ENCODE data around the gene CA6.

Gene CA6

GRCh38 chr1:8951231-8951630 is 5.6 kb downstream of the CA6 start:
- no peak for TF ChIP-seq MYC (IDR thresholded peaks at IDR 0.05; ENCODE audit: low read depth, low read length)
- TF ChIP-seq MAX (IDR thresholded peaks at IDR 0.05; ENCODE audit: low read depth, low read length) = no peak
- TF ChIP-seq CTCF (IDR thresholded peaks at IDR 0.05; ENCODE audit: low read depth, low read length) = no peak
- TF ChIP-seq POLR2A (IDR thresholded peaks at IDR 0.05; ENCODE audit: extremely low read depth, insufficient read length) = no peak
- DNase-seq (ENCODE audit: low read depth) = no peak
- no peak overlapping the region for H3K4me3 ChIP-seq (ENCODE audit: low read depth, low read length)

GRCh38 chr1:8955406-8955805 is 9.7 kb downstream of the CA6 start:
- no peak overlapping the region for H3K4me3 ChIP-seq (ENCODE audit: low read depth, low read length)
- TF ChIP-seq CTCF (IDR thresholded peaks at IDR 0.05; ENCODE audit: low read depth, low read length) (no peak), MAX (IDR thresholded peaks at IDR 0.05; ENCODE audit: low read depth, low read length) (no peak), POLR2A (IDR thresholded peaks at IDR 0.05; ENCODE audit: extremely low read depth, insufficient read length) (no peak), MYC (IDR thresholded peaks at IDR 0.05; ENCODE audit: low read depth, low read length) (no peak)
- no peak for DNase-seq (ENCODE audit: low read depth)

GRCh38 chr1:8956461-8957349 is 11.0 kb downstream of the CA6 start:
- no peak for DNase-seq (ENCODE audit: low read depth)

GRCh38 chr1:8962812-8963530 is 17.3 kb downstream of the CA6 start:
- TF ChIP-seq POLR2A (IDR thresholded peaks at IDR 0.05; ENCODE audit: extremely low read depth, insufficient read length) (no peak), MAX (IDR thresholded peaks at IDR 0.05; ENCODE audit: low read depth, low read length) (no peak), MYC (IDR thresholded peaks at IDR 0.05; ENCODE audit: low read depth, low read length) (no peak), CTCF (IDR thresholded peaks at IDR 0.05; ENCODE audit: low read depth, low read length) (peak; percentile 81)
- no peak overlapping the region for H3K4me3 ChIP-seq (ENCODE audit: low read depth, low read length)
- DNase-seq (ENCODE audit: low read depth) = peak; percentile 79

More at GRCh38 chr1:8956461-8957349, 11.0 kb downstream of the CA6 start:
- TF ChIP-seq MYC (IDR thresholded peaks at IDR 0.05; ENCODE audit: low read depth, low read length) (no peak), POLR2A (IDR thresholded peaks at IDR 0.05; ENCODE audit: extremely low read depth, insufficient read length) (no peak), MAX (IDR thresholded peaks at IDR 0.05; ENCODE audit: low read depth, low read length) (no peak), CTCF (IDR thresholded peaks at IDR 0.05; ENCODE audit: low read depth, low read length) (no peak)
- H3K4me3 ChIP-seq (ENCODE audit: low read depth, low read length) = no peak overlapping the region

- no peak overlapping the region for H3K4me3 ChIP-seq (ENCODE audit: low read depth, low read length)
- TF ChIP-seq CTCF (IDR thresholded peaks at IDR 0.05; ENCODE audit: low read depth, low read length) = no peak
- no peak for TF ChIP-seq MAX (IDR thresholded peaks at IDR 0.05; ENCODE audit: low read depth, low read length)
- no peak for TF ChIP-seq MYC (IDR thresholded peaks at IDR 0.05; ENCODE audit: low read depth, low read length)
- no peak for TF ChIP-seq POLR2A (IDR thresholded peaks at IDR 0.05; ENCODE audit: extremely low read depth, insufficient read length)
- no peak for DNase-seq (ENCODE audit: low read depth)
Observed at GRCh38 chr1:8963963-8964362, 18.3 kb downstream of the CA6 start.

All from NB4 (cell line).